Panc1 (cell line): ENCODE results near the gene VAT1L.

Source experiments
- CTCF ChIP-seq: fragments of 450-650 bp; IDR thresholded peaks from 2 replicates; pipeline ENCODE4 v1.5.1; 2017; ENCODE audit warnings: mild to moderate bottlenecking
- POLR2AphosphoS5 ChIP-seq: IDR thresholded peaks from 2 replicates; pipeline ENCODE4 v1.6.1; 2012; ENCODE audit warnings: mild to moderate bottlenecking, low read depth, low read length, moderate library complexity
- TF ChIP-seq, protein P1 (sequence below), 2 experiments: IDR thresholded peaks; 2 replicates each; pipeline ENCODE4 v1.6.1; 2011 to 2012; ENCODE audit warnings: low read depth in 2 of 2, control low read depth in 1 of 2, low read length in 1 of 2, mild to moderate bottlenecking in 1 of 2, moderate library complexity in 1 of 2; ENCODE audit not compliant: insufficient read depth in 1 of 2

DNA sequence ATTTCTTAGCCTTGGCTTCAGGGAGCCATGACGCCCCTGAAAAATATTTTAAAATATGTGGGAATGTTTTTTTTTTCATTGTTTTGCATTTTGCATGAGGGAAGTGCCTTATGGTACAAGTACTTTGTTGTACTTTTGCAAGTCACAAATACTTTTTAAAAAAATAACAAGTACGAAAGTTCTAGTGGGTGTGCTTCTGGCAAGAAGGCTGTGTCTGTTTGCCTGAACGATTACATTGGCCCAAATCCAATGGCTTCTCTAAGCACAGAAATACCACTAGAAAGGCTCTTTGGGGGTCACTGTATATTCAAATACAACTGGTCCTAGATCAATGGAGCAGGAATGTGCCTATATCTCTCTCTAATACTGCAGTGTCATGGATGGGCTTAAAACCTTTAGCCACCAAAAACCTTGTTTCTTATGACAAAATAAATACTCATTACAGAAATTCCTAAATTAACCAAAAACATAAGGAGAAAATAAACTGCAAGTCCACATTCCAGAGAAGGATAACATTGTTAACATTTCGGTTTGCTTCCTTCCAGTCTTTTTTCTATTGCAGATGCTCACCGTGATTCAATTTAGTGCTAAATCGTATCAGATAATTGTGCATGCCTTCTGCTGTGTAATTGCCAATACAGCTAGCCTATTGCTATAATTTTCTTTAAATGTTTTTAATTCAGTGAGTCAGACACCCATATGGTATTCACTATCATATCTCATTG, 97.4 kb downstream of the VAT1L start:
- TF ChIP-seq CTCF (no peak), POLR2AphosphoS5 (no peak)
- TF ChIP-seq, protein P1, sequence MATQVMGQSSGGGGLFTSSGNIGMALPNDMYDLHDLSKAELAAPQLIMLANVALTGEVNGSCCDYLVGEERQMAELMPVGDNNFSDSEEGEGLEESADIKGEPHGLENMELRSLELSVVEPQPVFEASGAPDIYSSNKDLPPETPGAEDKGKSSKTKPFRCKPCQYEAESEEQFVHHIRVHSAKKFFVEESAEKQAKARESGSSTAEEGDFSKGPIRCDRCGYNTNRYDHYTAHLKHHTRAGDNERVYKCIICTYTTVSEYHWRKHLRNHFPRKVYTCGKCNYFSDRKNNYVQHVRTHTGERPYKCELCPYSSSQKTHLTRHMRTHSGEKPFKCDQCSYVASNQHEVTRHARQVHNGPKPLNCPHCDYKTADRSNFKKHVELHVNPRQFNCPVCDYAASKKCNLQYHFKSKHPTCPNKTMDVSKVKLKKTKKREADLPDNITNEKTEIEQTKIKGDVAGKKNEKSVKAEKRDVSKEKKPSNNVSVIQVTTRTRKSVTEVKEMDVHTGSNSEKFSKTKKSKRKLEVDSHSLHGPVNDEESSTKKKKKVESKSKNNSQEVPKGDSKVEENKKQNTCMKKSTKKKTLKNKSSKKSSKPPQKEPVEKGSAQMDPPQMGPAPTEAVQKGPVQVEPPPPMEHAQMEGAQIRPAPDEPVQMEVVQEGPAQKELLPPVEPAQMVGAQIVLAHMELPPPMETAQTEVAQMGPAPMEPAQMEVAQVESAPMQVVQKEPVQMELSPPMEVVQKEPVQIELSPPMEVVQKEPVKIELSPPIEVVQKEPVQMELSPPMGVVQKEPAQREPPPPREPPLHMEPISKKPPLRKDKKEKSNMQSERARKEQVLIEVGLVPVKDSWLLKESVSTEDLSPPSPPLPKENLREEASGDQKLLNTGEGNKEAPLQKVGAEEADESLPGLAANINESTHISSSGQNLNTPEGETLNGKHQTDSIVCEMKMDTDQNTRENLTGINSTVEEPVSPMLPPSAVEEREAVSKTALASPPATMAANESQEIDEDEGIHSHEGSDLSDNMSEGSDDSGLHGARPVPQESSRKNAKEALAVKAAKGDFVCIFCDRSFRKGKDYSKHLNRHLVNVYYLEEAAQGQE (IDR thresholded peaks at IDR 0.05; ENCODE audit: insufficient read depth in 1 of 2, low read depth in 2 of 2, low read length in 1 of 2), result no peak
